GM10847 (cell line): ENCODE measurements around the gene CAMKMT.

Experiments used
- POLR2A ChIP-seq: IDR thresholded peaks from 2 replicates; pipeline ENCODE4 v1.6.1; 2011; ENCODE audit not compliant: insufficient read length; ENCODE audit errors: extremely low read depth

CAMKMT gene

GRCh38 chr2:44772669-44773378, 411.1 kb downstream of the CAMKMT start:
- no peak for TF ChIP-seq POLR2A

- TF ChIP-seq POLR2A: no peak
These were observed 413.2 kb downstream of the CAMKMT start for GRCh38 chr2:44774826-44775492.

- no peak for TF ChIP-seq POLR2A
These were observed 415.3 kb downstream of the CAMKMT start for GRCh38 chr2:44777036-44777435.

- no peak for TF ChIP-seq POLR2A
These were observed 415.8 kb downstream of the CAMKMT start for GRCh38 chr2:44777537-44777936.

- TF ChIP-seq POLR2A: no peak
These were observed 416.5 kb downstream of the CAMKMT start for GRCh38 chr2:44778221-44778654.

GRCh38 chr2:44778671-44779476, 417.1 kb downstream of the CAMKMT start:
- no peak for TF ChIP-seq POLR2A

GRCh38 chr2:44779793-44780192, 418.0 kb downstream of the CAMKMT start:
- TF ChIP-seq POLR2A: no peak

- TF ChIP-seq POLR2A: no peak
These were observed 418.7 kb downstream of the CAMKMT start for GRCh38 chr2:44780406-44780805.

- TF ChIP-seq POLR2A: no peak
These were observed 423.7 kb downstream of the CAMKMT start for GRCh38 chr2:44785433-44785832.

GRCh38 chr2:44786045-44786816, 424.5 kb downstream of the CAMKMT start:
- TF ChIP-seq POLR2A: no peak

- TF ChIP-seq POLR2A: no peak
These were observed 425.1 kb downstream of the CAMKMT start for GRCh38 chr2:44786817-44787214.

GRCh38 chr2:44787663-44788062, 425.9 kb downstream of the CAMKMT start:
- TF ChIP-seq POLR2A: no peak

- TF ChIP-seq POLR2A: no peak
These were observed 427.7 kb downstream of the CAMKMT start for GRCh38 chr2:44789446-44789845.

GRCh38 chr2:44789971-44790721, 428.4 kb downstream of the CAMKMT start:
- no peak for TF ChIP-seq POLR2A

- no peak for TF ChIP-seq POLR2A
These were observed 431.6 kb downstream of the CAMKMT start for GRCh38 chr2:44793322-44793870.

GRCh38 chr2:44796771-44797170, 435.0 kb downstream of the CAMKMT start:
- no peak for TF ChIP-seq POLR2A
